ENCODE results near the gene MARK3. TPM values are rescaled to one million over a fixed set of nuclear protein-coding genes. Genes with fewer than 3 reads are reported as not detected.

Gene MARK3
- total RNA-seq, 1 donor from 2014 or later, result 99.4 TPM

DNA sequence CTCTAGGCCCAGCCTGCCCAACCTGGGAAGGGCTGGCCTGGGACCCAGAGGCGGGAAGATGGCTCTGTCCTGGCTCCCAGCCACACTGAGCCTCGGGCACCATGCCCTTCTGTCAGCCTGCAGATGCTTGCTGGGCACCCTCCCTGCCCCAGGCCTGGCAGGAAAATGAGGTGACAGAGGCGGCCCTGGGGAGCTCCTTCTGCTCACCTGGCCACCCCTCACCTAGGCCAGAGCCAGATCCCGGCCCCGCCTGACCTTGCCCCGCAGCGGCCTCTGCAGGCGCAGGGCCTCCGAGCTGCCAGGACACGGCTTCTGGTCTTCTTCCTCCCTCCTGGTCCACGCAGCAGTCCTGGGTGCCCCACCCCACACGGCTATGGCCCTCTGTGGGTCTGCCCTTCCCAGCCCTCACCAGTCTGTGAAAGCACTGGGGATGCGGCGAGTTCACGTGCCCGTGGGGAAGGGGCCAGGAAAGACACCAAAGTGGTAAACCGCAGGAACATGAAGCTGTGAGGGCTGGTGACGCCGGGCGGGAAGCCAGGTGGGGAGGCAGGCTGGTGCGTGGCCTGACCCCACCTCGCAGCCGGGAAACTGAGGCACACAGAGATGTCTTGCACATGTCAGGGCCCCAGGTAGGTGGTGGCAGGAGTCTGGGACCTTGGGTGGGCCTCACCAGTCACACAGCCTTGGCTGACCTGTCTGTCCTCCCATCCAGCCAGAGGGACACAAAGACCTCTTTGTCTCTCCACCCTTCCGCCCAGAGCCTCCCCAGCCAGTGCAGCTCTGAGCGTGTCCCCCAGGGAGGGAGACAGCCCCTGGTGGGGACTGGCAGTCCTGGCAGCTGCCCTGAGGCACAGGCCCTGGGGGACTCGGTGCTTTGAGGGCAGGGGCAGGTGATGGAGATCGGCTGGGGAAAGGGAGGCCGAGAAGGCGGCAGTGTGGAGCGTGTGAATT is 164.4 kb downstream of the MARK3 start:
- H3K4me3 ChIP-seq, result no peak overlapping the region
- TF ChIP-seq, protein P1, sequence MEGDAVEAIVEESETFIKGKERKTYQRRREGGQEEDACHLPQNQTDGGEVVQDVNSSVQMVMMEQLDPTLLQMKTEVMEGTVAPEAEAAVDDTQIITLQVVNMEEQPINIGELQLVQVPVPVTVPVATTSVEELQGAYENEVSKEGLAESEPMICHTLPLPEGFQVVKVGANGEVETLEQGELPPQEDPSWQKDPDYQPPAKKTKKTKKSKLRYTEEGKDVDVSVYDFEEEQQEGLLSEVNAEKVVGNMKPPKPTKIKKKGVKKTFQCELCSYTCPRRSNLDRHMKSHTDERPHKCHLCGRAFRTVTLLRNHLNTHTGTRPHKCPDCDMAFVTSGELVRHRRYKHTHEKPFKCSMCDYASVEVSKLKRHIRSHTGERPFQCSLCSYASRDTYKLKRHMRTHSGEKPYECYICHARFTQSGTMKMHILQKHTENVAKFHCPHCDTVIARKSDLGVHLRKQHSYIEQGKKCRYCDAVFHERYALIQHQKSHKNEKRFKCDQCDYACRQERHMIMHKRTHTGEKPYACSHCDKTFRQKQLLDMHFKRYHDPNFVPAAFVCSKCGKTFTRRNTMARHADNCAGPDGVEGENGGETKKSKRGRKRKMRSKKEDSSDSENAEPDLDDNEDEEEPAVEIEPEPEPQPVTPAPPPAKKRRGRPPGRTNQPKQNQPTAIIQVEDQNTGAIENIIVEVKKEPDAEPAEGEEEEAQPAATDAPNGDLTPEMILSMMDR (IDR thresholded peaks at IDR 0.05), result no peak
- H3K27me3 ChIP-seq (ENCODE audit: low read depth), result no peaks in the 10 kb centered on the region
- H3K36me3 ChIP-seq, result peaks cover 1% of the 10 kb centered on the region
- H3K4me1 ChIP-seq, result peaks cover 35% of the 10 kb centered on the region
- ATAC-seq (no peak), DNase-seq (peak; percentile 43)
- no peaks in the 10 kb centered on the region for H3K9me3 ChIP-seq
- peak overlapping the region; percentile 80 for H3K27ac ChIP-seq
- intact Hi-C loops (cut with DNase I), result no loop called here

DNA sequence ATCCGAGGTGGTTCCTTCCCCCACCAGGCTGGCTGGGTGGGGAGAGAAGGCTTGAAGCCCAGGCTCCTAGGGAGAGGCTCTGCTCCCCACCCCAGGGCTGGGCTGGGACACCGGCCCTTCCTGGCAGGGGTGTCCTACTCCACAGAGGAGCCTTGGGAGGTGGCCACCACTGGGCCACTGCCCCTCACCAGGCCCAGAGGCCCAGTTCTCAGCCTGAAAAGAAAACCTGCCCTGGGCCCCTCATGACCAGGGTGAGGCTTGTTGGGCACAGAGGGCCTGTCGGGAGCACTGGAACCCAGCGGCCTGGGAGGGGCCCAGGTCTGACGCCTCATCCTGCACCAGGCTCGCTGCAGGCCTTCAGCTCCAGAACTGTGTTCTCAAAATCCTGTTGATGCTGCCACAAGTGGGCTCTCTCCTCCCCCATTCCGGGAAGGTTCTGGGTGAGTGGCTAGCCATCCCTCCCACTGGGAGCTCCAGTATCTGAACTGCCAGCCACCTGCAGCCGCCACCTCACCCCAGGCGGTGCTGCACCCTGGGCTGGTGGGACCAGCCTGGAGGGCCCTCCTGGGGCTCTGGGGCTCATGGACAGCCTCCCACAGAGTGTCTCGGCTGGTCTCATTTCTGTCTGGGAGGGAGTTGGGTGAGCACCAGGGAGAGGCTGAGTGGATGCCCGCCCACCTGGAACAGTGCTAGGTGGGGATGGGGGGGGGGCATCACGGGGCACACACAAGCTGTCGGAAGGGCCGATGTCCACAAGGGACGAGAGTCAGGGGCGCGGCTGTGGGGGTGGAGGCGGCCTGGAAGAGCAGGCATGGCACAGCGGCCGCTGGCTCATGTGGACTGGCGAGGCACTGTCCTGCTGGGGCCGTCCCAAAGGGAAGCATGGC is 165.5 kb downstream of the MARK3 start:
- Histone ChIP-seq H3K4me3 (peak overlapping the region; percentile 22), H3K4me1 (peaks cover 33% of the 10 kb centered on the region), H3K27me3 (ENCODE audit: low read depth) (no peaks in the 10 kb centered on the region), H3K36me3 (peaks cover 4% of the 10 kb centered on the region), H3K9me3 (no peaks in the 10 kb centered on the region), H3K27ac (peak overlapping the region; percentile 80)
- ATAC-seq, result peak; percentile 1
- peak; percentile 47 for DNase-seq
- TF ChIP-seq, protein P1 (IDR thresholded peaks at IDR 0.05), result no peak
- intact Hi-C loops (cut with DNase I), result no loop called here

DNA sequence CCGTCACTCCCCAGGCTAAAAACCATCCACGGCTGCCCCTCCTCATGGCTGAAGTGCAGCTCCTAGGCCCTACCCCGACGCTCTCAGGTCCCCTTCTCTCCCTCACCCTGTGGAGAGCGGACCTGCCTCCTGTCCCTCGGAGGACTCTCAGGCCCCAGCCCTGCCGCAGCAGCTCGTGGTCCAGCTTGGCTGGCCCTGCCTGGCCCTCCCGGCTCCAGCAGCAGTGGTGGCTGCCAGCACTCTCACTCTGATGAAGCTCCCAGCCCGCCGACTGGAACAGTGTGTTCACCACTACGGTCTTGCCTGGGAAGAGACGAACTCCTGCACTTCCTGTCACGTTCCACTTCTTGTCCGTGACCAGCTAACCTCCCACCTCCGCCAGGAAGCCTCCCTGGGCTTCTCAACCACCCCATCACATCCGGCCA is 166.1 kb downstream of the MARK3 start:
- Histone ChIP-seq H3K27me3 (ENCODE audit: low read depth) (no peaks in the 10 kb centered on the region), H3K4me1 (peaks cover 32% of the 10 kb centered on the region), H3K27ac (peak overlapping the region; percentile 80), H3K4me3 (peak overlapping the region; percentile 22), H3K9me3 (no peaks in the 10 kb centered on the region), H3K36me3 (peaks cover 4% of the 10 kb centered on the region)
- TF ChIP-seq, protein P1 (IDR thresholded peaks at IDR 0.05), result no peak
- intact Hi-C loops (cut with DNase I), result no loop called here
- peak; percentile 11 to 18 for ATAC-seq
- DNase-seq, result peak; percentile 50

DNA sequence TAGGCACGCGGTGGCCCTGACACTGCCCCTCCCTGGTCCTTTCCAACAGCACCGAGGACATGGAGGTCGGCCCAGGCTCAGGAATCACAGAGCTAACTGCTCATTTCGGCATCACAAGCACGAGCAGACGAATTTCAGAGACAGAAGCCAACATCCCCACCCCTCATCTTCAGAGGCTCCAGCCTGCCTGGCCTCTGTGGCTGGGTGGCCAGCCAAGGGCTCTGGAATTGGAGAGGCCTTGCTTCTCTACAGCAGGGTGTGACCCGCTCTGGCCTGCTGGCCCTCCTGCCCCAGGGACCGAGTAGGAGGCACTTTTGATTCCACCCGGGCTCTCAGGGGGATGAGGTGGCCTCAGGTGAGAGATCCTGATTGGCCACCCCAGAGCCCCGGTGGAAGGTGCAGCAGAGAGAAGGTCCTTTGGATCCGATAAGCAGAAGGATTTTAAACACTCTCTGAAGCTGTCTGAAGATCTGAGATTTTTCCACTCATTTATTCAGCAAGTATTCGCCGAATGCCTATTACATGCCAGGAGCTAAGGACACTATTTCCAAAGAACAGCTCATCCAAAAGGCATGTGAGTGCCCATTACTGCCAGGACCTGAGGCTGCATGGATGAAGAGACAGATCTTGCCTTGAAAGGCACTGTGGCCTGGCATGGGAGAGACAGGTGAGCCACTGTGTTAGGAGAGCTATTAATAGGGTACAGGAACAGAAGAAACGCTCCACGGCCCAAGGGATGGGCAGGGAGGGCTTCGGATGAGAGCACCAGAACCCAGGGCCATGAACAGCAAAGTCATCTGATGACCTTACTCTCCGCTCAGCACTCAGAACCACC is 167.0 kb downstream of the MARK3 start:
- ATAC-seq (peak; percentile 78 to 83), DNase-seq (peak; percentile 68)
- peaks cover 33% of the 10 kb centered on the region for H3K4me1 ChIP-seq
- peak overlapping the region; percentile 22 for H3K4me3 ChIP-seq
- H3K27ac ChIP-seq, result peak overlapping the region; percentile 80
- TF ChIP-seq, protein P1 (IDR thresholded peaks at IDR 0.05), result no peak
- peaks cover 8% of the 10 kb centered on the region for H3K36me3 ChIP-seq
- intact Hi-C loops (cut with DNase I), result no loop called here
- H3K27me3 ChIP-seq (ENCODE audit: low read depth), result no peaks in the 10 kb centered on the region
- H3K9me3 ChIP-seq, result no peaks in the 10 kb centered on the region

DNA sequence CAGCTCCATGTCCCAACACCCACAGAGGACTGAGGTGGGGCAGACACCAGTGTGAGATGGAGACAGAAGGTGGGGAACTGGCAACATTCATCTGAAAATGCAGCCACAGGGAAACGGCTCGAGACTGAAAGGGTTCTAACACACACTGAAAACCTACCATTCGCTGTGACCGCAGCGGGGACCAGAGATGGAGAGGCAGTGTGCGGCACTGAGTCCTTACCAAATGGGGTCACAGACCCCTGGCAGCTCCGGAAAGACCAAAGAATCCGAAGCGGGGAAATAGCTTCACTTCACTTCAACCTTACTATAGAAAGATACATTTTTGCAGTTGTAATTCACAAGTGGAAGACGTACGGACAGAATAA is 167.6 kb downstream of the MARK3 start:
- DNase-seq, result peak; percentile 21
- TF ChIP-seq, protein P1 (IDR thresholded peaks at IDR 0.05), result no peak
- H3K27ac ChIP-seq, result peak overlapping the region; percentile 80

More for the DNA sequence above, 167.6 kb downstream of the MARK3 start:
- H3K9me3 ChIP-seq, result no peaks in the 10 kb centered on the region
- H3K36me3 ChIP-seq, result peaks cover 14% of the 10 kb centered on the region
- no peak for ATAC-seq
- H3K4me1 ChIP-seq, result peaks cover 39% of the 10 kb centered on the region
- no peak overlapping the region for H3K4me3 ChIP-seq
- H3K27me3 ChIP-seq (ENCODE audit: low read depth), result no peaks in the 10 kb centered on the region
- intact Hi-C loops (cut with DNase I), result no loop called here
